GM19043 (cell line): ENCODE data around the gene TMEM203.
"Not testable (repeated sequence)": the region's sequence is repeated elsewhere in the genome, so short reads cannot be mapped to it uniquely, and the experiment has no call there.

ENCODE experiments used
- ATAC-seq: cut with Tn5 transposase; IDR thresholded peaks from one replicate; pipeline ENCODE4 v1.9.1; 2021; ENCODE audit warnings: low read depth; ENCODE audit not compliant: unreplicated experiment

Gene TMEM203

GRCh38 chr9:137242269-137243203 is 37.1 kb upstream of the TMEM203 start:
- no peak for ATAC-seq

GRCh38 chr9:137241490-137242268 is 36.2 kb upstream of the TMEM203 start:
- peak; percentile 0 for ATAC-seq

GRCh38 chr9:137240841-137241489 is 35.5 kb upstream of the TMEM203 start, which contains the start of gene TUBB4B:
Gene TUBB4B, plus strand, starts transcription at chr9:137241287. Its CDS starts 74 bp downstream, at chr9:137241361.
- ATAC-seq = peak; percentile 76

- ATAC-seq = peak; percentile 9
Observed at GRCh38 chr9:137240318-137240840, 34.9 kb upstream of the TMEM203 start.

- not testable (repeated sequence) for ATAC-seq
Observed at GRCh38 chr9:137239541-137240200, 34.2 kb upstream of the TMEM203 start.

- no peak for ATAC-seq
Observed at GRCh38 chr9:137237759-137238726, 32.6 kb upstream of the TMEM203 start.

GRCh38 chr9:137236936-137237421 is 31.5 kb upstream of the TMEM203 start:
- no peak for ATAC-seq

- ATAC-seq = peak; percentile 25
Observed at GRCh38 chr9:137236238-137236935, 30.9 kb upstream of the TMEM203 start.

- ATAC-seq = no peak
Observed at GRCh38 chr9:137235424-137236237, 30.2 kb upstream of the TMEM203 start.

- no peak for ATAC-seq
Observed at GRCh38 chr9:137234758-137235423, 29.4 kb upstream of the TMEM203 start.

GRCh38 chr9:137234055-137234697 is 28.7 kb upstream of the TMEM203 start:
- no peak for ATAC-seq

GRCh38 chr9:137233143-137233980 is 27.9 kb upstream of the TMEM203 start:
- ATAC-seq = no peak

- no peak for ATAC-seq
Observed at GRCh38 chr9:137232510-137232909, 27.1 kb upstream of the TMEM203 start.

- no peak for ATAC-seq
Observed at GRCh38 chr9:137232101-137232500, 26.7 kb upstream of the TMEM203 start.

- no peak for ATAC-seq
Observed at GRCh38 chr9:137231372-137232039, 26.1 kb upstream of the TMEM203 start.
